ENCODE data around the gene ANKRD16.
"Not testable (repeated sequence)": the region's sequence is repeated elsewhere in the genome, so short reads cannot be mapped to it uniquely, and the experiment has no call there.

Gene ANKRD16

DNA sequence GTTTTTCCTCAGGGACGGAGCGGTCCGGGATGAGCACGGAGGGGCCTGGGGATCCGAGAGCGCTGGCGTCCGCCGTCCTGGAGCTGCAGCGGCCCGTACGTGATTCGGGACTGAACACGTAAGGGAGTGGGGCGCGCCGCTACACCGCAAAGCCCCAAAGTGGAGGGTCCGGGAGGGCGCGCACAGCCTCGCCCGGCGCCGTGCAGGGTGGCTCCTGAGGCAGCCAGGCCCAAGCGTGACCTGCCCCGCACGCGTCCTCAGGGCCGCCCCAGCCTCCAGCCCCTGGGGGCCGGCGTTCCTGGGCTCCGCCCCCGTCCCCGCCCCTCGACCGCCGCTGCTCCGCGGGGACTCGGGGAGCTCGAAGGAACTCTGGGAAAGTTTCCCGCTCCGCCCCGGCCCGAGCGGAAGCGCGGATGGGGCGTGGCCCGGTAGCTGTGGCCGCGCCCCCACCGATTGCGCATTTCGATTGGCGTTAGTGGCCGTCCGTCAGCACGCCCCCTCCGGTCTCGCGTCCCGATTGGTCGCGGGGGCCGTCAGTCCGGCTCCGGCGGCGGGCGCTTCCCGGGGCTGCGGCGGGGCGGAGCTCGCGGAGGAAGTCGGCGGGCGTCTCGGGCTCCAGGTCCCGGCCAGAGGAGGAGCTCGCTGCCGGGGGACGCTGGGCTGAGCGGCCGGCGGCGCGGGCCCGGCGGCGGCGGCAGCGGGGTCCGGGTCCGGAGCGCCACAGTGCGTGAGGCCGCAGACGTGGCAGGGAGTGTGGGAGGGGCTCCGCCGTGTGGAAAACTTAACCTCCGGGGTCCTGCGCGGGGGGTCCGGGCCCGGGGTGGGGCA lies at the start of gene ANKRD16, which contains the start of gene FBH1:
Gene ANKRD16 (minus strand): TSS at position 270 of the 828 bp plus-strand sequence. CDS start 539 bp downstream, outside the sequence.
Gene FBH1 (plus strand): TSS at position 620 of the 828 bp plus-strand sequence. CDS start 103 bp downstream, at position 723.
- DNase-seq = peak; percentile 97

DNA sequence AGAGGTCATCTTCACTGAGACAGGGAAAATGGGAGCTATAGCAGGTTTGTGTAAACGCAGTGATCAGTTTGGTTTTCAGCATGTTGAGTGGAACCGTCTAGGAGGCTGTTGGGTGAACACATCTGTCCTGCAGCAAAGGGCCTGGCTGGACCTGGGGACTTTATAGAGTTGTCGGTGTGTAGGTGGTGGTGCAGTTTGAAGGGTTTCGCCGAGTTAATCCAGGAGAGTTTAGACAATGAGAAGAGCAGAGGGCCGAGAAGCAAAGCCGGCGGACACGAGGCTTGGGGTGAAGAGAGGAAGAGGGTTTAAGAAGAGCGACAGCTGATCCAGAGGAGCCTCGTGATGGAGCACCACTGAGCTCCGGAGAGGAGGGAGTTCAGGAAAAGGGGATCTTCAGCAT lies 48.6 kb upstream of the ANKRD16 start:
- DNase-seq = no peak

DNA sequence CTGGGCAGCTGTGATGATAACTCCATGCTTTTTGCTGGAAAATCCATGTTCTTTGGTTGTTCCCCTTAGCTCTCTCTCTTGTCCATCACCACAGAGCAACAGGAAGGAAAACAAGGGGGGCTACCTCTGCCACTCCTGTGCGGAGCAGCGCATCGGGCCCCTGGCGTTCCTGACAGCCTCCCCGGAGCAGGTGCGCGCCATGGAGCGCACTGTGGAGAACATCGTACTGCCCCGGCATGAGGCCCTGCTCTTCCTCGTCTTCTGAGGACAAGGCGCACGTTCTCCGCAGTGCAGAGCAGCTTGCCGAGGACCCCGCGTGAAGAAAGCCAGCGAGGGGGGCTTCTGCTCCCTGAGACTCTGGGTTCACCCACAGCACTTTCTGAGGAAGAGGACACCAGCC lies 47.3 kb upstream of the ANKRD16 start:
- no peak for DNase-seq

DNA sequence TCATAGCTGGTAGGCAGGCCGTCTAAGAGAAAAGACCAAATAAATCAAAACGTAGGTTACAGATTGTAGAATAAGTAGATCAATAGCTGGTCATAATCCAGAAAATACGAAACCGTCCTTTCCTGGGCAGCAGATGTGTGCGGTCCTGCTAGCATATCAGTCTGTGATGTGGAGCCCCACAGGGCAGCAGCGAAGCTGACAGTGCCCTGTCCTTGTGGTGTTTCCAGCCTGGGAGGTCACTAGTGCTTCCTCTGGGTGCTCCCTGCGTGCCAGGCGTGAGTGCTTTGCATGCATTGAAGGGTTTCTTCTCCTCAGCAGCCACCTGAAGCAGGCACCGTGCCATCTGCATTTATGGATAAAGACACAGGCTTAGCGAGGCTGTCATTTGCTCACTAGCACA lies 45.9 kb upstream of the ANKRD16 start:
- DNase-seq = no peak

DNA sequence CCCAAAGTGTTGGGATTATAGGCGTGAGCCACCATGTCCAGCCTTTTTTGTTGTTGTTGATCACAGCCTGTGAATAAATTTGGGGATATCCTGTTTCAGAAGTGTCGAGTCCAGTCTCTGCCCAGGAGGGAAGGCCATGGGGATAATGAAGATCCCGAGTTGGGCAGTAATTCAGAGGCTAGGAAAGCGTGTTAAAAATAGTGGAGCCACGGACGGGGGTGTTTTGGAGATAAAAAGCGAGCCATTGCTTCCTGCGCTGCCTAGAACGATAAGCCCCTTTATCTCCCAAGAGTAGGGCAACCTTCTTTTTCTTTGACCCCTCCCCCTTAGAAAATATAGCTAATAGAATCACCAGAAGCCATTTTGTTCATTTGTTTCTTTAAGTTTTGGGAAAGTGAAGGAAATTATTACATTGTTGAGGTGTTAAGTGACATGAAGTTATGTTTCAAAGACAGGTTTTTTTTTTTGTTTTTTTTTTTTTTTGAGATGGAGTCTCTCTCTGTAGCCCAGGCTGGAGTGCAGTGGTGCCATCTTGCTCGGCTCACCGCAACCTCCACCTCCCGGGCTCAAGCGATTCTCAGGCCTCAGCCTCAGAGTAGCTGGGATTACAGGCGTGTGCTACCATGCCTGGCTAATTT lies 44.3 kb upstream of the ANKRD16 start:
- DNase-seq = no peak

DNA sequence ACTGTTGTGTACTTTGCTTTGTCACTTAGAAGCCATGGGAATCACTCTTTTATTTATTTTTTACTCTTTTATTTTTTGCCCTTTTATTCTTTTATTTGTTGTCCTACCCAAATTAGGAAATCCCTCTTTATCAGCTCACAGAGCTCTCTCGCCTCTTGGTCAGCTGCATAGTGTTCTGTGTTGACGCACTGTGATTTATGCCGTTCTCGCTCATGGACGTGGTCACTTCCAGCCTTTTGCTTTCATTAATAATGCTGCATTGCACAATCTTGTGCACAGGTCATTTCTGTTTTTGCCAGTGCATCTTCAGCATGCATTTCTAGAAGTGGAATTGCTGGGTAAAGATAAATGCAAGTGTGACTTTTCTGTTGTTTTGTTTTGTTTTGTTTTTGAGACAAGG lies 42.7 kb upstream of the ANKRD16 start:
- DNase-seq = no peak

DNA sequence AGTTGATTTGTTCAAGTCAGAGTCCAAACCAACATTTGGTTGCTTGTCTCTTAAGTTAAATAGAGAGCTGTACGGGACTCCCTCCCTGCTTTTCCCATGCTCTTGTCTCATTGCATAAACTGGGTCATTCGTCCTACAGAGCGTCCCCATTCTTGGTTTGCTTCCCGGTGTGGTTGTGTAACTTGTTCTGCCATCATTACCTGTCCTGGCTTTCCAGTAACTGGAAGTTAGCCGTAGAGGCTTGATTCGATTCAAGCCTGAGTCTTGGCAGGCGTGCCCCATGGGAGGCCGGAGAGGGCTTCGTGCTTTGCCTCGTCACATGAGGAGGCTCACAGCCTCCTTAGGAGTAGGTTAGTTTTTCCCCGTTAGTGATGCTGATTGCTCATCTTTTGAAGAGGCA lies 40.6 kb upstream of the ANKRD16 start:
- DNase-seq = no peak

DNA sequence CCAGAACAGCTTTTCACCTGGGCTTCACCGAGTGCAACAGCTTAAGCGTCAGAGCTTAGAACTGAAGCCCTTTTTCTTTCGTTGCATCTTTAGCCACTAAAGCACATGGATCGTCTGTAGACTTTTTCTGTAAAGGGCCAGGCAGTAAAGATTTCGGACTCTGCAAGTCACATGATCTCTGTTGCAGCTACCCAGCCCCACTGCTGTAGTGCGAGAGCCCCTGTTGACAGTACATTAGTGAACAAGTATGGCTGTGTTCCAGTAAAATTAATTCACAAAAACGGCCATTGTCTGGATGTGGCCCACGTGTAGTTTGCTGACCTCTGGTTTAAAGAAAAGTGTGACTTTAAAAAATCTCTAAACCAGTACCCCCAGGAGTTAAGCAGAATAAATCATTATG lies 39.7 kb upstream of the ANKRD16 start:
- no peak for DNase-seq

DNA sequence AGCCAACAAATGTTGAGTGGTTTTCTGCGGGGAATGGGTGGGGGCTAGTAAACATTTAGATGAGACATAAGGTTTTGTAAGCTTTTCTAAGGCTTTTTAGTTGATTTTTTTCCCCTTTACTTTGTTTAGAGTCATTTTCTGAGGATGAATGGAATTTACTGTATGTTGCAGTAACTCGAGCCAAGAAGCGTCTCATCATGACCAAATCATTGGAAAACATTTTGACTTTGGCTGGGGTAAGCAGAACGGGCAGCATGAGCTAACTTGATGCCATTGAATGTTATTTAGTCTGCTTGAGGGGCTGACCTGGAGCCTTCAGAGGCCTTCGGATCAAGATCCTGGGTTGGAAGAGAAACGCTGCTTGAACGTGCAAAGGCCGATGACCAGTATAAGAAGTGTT lies 37.6 kb upstream of the ANKRD16 start:
- DNase-seq = no peak

DNA sequence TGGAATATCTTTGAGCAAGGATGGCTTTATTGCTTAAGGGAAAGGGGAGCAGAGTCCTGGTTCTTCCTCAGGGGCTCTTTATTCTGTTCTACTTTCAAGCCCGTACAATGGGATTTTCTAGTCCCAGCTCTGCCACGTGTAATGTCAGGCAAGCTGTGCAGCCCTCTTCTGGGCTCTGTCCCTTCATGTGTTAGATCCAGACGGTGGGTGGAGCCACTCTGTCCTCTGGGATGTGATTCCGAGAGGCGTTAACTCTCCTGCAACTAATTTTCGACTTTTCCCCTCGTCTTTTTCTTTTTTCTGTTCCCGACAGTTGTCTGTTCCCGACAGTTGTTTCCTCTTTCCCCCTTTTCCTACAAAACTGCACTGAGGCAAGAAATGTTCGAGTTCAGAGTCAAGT lies 35.2 kb upstream of the ANKRD16 start:
- no peak for DNase-seq

DNA sequence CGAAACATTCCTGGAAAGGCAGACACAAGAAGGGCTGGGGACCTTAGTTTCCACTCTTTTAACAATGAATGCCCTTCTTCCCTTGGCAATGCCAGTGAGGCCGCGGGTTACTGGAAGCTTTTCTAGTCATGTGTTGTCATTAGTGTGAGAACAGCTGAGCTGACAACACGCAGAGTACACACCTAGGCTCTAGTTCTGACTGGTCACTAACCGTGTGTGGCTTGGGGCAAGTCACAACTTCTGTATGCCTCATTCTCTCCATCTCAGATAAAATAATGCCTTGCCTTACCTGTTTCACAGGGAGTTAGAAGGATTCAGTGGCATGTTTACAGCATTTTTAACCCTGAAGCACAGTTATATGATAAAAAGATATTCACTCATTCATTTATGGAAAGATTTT lies 32.1 kb upstream of the ANKRD16 start:
- no peak for DNase-seq

DNA sequence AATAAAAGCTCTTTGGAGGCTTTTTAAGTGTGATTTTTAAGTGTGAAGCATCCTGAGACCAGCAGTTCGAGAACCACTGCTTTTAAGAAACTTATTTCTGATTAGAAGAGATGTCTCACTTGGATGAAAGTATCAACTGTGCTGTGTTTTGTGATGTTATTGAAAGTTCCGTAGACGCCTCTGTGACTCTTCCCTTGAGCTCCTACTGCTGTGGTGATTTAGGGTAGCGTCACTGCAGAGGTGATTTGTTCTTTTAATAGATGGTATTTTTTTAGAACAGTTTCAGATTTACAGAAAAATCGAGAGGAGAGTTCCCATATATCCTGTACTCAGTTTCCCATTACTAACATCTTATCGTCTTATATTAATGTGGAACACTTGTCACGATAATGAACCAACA lies 29.9 kb upstream of the ANKRD16 start:
- DNase-seq = no peak

DNA sequence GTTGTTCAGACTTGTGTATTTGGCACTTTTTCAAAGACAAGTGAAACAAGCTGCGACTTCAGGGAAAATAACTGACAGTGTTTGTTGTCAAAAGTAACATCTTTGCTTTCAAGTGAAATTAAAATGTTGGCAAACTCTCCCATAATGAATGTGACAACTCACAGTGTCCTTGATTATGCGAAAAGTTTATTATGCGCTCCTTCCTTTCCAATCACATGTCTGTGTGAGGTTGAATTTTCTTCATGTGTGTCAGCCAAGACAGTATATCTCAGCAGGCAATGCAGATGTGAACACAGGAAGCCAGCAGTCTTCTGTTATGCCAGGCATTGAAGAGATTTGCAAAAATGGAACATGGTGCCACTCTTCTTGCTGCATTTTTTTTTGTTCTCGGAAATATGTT lies 29.1 kb upstream of the ANKRD16 start:
- no peak for DNase-seq

DNA sequence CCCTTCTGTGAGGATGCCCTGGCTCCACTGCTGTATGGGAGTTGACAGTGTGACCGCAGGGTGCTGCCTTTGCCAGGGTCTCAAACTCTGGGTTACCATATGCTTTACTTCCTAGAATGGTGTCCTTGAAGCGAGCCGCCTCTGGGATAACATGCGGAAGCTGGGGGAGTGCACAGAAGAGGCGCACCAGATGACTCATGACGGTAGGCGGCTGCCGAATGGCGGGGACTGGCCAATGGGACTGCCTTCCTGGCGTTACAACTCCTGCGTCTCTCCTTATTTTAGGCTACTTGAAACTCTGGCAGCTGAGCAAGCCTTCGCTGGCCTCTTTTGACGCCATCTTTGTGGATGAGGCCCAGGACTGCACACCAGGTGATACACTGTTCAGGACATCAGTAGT lies 27.6 kb upstream of the ANKRD16 start:
- DNase-seq = no peak

DNA sequence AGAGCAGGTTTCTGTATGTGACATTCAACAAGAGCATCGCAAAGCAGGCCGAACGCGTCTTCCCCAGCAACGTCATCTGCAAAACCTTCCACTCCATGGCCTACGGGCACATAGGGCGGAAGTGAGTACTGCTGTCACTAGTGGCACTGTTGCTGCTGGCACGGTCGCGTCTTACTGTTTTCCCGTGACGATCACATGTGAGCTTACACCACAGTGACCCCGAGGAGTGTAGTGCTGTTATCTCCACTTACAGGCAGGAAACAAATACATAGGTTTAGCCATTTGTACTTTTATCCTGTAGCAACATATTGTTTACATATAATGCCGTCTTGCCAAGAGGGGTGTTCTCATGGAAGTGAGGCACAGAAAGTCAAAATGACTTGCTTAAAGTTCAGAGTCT lies 25.8 kb upstream of the ANKRD16 start:
- DNase-seq = no peak

DNA sequence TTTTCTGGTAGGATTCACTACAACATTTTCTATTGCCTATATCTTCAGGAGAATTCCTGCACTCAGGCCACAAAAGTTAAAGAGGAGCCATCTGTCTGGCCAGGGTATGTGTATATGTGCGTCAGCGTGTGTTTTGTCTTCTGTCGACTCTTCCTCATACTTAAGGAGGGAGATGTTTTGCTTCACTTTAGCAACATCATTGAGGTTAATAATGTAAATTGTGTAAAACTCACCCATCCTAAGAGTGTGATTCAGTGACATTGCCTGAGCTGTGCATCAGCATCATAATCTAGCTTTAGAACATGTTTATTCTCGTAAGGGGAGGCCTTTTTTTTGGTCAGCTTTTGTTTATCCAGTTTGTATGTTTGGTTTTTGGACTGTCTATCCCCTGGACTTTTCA lies 24.0 kb upstream of the ANKRD16 start:
- DNase-seq = no peak

DNA sequence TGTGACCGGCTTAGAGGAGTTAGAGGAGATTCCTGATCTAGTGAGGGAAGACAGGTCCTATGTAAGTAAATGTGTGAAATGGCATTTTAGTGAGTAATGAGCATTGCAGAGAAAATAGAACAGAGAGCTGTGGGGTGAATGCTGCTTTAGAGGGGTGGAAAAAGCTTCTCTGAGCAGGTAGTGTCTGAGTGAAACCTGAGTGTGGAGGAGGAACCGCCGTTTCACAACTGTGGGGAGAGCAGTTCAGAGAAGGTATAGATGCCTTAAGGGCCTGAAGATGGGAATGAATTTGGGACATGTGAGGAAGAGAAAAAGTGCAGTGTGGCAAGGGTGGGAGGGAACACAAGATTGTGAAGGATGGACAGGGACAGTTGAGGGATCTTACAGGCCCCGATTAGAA lies 22.0 kb upstream of the ANKRD16 start:
- no peak for DNase-seq

DNA sequence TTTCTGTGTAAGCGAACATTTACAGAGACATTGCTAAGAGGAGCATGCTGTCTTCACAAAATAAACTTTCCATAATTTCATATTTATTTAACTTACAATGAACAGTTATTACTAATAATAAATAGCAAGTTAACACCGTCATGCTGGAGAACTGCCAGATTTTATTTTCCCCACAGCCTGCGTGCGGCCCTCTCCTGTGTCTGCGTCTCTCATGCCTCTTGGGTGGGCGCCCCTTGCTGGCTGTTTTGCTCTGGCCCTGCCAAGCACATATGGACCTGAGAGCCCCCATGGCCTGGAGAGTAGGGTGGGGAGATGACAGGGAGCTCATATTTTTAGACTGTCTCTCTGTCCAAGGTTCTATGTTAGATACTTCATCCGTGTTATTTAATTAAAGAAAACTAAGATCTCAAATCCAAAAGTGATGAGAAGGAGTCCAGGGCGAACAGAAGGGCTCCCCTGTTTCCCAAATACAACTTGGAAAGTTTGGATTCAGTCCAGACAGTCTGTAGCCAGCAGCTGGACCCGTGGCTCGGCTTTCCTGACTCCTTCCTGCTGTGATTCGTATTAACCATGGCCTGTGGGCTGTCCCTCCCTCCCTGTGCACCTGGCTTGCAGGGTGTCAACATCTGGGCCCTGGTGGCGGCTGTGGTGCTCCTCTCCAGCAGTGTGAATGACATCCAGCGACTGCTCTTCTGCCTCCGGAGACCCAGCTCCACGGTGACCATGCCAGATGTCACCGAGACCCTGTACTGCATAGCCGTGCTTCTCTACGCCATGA lies 20.8 kb upstream of the ANKRD16 start:
- no peak for DNase-seq

DNA sequence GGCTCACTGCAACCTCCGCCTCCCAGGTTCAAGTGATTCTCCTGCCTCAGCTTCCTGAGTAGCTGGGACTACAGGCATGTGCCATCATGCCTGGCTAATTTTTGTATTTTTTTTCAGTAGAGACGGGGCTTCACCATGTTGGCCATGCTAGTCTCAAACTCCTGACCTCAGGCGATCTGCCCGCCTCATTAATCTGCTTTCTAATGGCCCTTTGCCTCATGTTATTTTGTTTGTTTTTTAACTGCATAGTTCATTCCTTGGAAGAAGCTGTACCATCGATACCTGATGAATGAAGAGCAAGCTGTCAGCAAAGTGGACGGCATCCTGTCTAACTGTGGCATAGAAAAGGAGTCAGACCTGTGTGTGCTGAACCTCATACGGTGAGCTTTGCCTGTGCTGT lies 19.0 kb upstream of the ANKRD16 start:
- not testable (repeated sequence) for DNase-seq

DNA sequence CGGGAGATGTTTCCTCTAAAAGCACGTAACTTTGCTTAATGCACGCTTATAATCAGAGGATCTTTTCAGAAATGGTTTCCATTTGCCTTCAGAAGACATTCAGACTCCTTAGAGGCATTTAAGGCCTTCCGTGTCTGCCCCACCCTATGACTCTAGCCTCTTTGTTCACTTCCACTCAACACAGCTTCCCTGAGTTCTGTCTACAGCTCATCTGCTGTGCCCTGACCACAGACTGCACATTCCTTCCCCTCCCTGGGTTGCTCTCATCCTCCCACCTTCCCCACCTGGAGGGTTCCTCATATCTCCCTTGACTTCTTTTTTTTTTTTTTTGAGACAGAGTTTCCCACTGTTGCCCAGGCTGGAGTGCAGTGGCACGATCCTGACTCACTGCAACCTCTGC lies 17.0 kb upstream of the ANKRD16 start:
- DNase-seq = no peak

DNA sequence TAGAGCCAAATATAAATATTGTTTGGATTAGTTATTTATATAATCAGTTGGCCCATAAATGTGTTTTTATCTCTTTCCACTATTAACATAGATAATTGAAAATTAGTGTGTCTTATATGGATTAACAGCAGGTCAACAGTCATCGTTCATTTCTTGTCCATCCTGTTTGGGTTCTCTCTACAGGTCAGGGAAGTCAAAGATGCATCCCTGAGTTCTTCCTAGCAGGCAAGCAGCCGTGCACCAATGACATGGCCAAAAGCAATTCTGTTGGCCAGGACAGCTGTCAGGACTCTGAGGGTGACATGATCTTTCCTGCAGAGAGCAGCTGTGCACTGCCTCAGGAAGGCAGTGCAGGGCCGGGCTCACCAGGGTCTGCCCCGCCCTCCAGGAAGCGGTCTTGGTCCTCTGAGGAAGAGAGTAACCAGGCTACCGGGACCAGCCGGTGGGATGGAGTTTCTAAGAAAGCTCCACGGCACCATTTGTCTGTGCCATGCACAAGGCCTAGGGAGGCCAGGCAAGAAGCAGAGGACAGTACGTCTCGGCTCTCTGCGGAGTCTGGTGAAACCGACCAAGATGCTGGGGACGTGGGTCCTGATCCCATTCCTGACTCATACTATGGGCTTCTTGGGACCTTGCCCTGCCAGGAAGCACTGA lies 16.3 kb upstream of the ANKRD16 start:
- no peak for DNase-seq

DNA sequence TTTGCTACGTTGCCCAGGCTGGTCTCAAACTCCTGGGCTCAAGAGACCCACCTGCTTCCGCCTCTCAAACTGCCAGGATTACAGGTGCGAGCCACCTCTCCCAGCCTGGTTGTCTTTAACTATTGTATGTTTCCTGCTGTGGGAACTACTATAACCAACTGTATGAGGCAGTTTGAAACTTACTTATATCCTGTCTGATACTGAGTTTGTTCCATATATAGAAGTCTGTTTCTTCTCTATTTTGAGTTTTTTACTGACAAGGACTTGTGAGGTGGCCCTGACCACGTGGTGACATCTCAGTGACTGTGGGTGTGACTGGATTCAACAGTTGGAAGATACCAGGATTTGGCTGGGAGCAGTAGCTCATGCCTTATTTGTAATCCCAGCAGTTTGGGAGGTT lies 14.5 kb upstream of the ANKRD16 start:
- no peak for DNase-seq

DNA sequence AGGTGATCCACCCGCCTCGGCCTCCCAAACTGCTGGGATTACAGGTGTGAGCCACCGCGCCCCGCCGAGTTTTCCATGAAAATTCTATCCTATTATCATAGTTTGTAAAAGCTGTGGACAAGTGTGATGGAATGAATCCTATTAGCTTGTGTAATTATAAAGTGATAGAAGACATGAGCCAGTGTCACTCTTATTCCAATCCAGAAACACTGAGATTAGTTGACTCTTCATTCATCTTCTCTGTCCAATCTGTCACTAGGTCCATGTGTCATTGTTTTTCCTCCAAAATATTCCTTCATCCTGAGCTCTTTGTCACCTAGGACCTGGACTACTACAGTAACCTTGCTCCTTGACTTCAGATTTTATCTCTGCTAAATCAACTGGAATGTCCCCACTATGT lies 13.9 kb upstream of the ANKRD16 start:
- no peak for DNase-seq

All from KG1 (cell line).